LNCAP (cell line): ENCODE measurements around the gene OPTC.

ENCODE experiments used
- TF ChIP-seq, protein P1 (sequence below): fragments of 450-650 bp; IDR thresholded peaks from 2 replicates; pipeline ENCODE4 v1.5.1; 2017; ENCODE audit warnings: mild to moderate bottlenecking

The OPTC gene

DNA sequence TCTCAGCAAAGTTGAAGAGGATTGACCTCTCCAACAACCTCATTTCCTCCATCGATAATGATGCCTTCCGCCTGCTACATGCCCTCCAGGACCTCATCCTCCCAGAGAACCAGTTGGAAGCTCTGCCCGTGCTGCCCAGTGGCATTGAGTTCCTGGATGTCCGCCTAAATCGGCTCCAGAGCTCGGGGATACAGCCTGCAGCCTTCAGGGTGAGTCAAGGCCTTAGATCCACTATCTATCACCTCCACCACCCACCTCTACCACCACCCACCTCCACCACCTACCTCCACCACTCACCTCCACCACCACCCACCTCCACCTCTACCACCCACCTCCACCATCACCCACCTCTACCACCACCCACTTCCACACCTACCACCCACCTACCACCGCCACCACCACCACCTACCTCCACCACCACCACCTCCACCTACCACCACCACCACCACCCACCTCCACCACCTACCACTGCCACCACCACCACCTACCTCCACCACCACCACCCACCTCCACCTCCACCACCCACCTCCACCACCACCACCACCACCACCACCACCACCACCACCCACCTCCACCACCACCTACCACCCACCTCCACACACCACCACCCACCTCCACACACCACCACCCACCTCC lies 5.8 kb downstream of the OPTC start:
- TF ChIP-seq, protein P1, sequence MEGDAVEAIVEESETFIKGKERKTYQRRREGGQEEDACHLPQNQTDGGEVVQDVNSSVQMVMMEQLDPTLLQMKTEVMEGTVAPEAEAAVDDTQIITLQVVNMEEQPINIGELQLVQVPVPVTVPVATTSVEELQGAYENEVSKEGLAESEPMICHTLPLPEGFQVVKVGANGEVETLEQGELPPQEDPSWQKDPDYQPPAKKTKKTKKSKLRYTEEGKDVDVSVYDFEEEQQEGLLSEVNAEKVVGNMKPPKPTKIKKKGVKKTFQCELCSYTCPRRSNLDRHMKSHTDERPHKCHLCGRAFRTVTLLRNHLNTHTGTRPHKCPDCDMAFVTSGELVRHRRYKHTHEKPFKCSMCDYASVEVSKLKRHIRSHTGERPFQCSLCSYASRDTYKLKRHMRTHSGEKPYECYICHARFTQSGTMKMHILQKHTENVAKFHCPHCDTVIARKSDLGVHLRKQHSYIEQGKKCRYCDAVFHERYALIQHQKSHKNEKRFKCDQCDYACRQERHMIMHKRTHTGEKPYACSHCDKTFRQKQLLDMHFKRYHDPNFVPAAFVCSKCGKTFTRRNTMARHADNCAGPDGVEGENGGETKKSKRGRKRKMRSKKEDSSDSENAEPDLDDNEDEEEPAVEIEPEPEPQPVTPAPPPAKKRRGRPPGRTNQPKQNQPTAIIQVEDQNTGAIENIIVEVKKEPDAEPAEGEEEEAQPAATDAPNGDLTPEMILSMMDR, result no peak

- TF ChIP-seq, protein P1, result no peak
These were observed 6.3 kb downstream of the OPTC start for GRCh38 chr1:203500279-203500678.

- TF ChIP-seq, protein P1, result no peak
These were observed 9.9 kb downstream of the OPTC start for GRCh38 chr1:203503836-203504235.

- TF ChIP-seq, protein P1, result peak; percentile 86
These were observed 10.7 kb downstream of the OPTC start for GRCh38 chr1:203504400-203505250.

GRCh38 chr1:203505526-203506204 lies 11.7 kb downstream of the OPTC start:
- TF ChIP-seq, protein P1, result no peak

DNA sequence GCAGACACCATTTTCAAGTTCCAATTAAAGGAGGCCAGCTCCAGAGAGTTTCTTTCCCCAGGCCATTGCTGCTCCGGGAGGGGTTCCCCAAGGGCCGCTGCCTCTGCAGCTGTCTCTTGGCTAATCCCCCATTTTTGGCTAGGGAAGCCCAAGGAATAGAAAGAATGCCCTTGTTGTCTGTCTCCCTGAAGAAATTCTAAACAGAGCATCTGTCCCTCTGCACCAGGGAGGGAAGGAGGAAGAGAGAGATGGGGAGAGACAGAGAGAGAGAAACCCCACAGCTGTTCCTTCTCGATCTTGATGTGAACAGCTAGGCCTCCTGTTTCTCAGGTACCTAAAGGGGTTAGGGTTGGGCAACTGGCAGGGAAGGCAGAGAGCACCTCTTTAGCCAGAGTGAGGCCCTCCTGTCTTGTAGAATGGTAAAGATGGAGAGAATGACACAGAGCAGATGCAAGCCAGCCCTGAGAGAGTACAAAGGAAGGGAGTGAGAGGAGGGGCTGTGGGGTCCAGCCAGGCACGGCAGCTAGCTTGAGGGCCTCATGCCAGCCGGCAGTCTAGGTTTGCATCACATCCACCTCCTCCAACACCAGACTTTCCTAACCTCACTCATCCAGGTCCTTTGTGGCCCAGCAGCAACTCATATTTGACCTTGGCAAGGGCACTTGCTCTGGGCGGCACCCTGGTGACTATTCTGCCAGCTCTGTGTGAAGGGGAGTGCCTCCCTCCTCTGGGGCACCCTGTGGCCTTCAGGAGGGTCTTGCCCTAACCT lies 13.1 kb downstream of the OPTC start:
- TF ChIP-seq, protein P1, result no peak

DNA sequence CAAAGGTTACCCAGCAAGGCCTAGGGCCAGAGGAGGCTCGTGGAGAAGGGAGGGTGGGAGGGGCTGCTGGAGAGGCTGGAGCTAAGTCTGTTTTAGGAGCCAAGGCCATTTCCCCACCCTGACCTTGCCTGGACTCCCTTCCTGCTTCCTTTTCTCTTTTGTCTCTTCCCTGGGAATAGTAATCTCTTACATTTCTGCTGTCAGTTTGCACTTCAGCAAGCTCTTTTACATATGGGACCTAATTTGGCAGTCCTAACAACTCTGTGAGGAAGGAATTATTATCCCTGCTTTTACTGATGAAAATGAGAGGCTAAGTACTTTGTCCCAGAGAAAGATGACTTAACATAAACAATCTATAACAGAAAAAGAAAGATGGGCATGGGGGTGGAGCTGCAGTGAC lies 13.8 kb downstream of the OPTC start:
- TF ChIP-seq, protein P1, result no peak
